NCI-H82 treated with DMSO at 0.1 percent for 48 hours (cell line): ENCODE results near the gene SPRY1.

ENCODE experiments used
- DNase-seq: peaks from one replicate; lab custom pipeline; 2025; ENCODE audit not compliant: unreplicated experiment; lab: John Stamatoyannopoulos, UW

SPRY1 gene

GRCh38 chr4:123396307-123397143 lies at the start of gene SPRY1:
Gene SPRY1 (plus strand): TSS chr4:123396795. CDS start chr4:123401592, 4,797 bp downstream.
- peak; percentile 77 for DNase-seq

- no peak for DNase-seq
Observed at GRCh38 chr4:123346951-123347350, 49.6 kb upstream of the SPRY1 start.

DNA sequence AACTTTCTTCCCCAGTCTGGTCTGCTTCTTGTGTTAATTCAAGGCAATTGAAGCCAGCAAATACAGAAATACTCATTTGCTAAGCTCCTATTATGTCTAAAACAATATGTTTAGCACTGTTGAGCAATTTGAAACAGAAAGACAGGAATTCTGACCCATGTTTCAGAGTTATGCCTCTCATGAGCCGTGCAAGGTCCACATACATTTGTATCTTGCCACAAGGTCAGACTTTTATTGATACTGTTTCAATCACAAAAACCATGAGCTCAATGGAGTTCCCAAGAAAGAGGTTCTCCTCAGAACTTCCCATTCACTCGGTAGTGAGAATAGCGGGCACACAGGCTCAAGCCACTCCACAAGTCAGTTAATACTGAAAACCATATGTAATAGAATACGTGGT lies 47.6 kb upstream of the SPRY1 start:
- no peak for DNase-seq

GRCh38 chr4:123349421-123350190 lies 47.0 kb upstream of the SPRY1 start:
- DNase-seq = no peak

DNA sequence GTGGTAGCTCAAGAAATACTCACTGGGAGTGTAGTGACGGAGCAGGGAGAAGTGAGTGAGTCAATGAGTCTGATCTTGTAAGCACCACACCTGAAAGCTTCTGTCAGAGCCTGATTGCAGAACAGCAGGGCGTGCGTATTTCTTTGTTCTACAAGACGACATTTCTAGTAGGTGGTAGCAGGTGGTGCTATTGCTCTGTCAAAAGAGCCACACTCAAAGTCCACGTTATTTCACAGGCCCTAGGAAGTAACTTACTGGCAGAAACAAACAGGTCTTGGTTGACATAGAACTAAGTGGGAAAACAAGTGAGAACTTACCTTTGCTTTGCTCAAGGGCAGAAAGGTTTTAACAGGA lies 46.4 kb upstream of the SPRY1 start:
- no peak for DNase-seq

DNA sequence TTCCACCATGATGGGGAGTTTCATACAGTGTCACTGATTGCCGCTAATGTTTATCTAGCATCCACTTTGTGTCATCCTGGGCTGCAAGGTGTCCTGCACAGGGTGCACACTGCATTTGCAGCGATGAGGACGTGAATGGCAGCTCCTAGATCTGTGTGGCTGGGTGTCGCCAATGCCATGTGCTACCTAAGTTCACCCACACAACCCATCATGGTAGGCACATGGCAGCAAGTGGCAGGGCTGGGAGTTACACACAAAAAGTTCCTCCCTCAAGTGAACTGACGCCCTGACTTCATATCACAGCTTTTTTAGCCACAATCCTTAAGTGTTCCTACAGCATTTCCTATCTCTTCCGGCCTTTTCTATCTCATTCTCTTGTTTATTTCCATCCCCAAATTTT lies 45.9 kb upstream of the SPRY1 start:
- DNase-seq = no peak

DNA sequence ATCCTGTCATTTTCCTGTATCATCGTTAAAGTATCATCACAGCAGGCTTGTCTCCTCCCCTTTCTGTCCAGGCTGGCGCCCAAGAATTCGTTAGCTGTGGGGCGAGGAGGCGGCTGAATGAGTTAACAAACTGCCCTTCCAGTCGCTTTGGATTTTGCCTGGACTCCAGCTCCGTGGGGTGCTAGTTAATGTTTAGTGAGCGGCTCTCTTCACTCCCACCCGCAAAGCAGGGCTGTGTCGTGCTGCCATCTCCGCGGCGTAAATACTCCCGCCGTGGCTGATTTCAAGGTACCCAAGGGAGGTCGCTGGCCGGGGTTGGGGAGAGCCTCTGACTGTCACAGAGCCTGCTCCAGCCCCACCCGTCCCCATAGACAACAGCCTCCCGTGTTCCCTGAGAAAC lies 44.9 kb upstream of the SPRY1 start:
- DNase-seq = no peak

GRCh38 chr4:123352240-123352945 lies 44.2 kb upstream of the SPRY1 start:
- DNase-seq = no peak

DNA sequence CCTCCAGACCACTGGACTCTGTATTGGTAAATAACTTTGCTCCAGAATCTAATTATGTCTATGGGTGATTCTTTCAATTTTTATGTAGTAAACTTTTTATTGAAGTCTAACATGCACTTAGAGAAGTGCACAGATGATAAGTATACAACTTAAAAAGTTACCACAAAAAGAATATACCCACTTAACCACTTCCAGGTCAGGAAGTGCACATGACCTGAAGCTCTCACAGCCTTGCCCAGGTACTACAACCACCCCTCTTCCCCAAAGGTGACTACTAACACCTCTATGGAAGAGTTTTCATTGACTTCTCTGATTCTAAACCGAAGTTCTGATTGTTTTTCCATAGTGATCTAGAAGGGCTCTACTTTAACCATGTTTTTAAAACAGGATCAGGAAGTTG lies 43.6 kb upstream of the SPRY1 start:
- no peak for DNase-seq

DNA sequence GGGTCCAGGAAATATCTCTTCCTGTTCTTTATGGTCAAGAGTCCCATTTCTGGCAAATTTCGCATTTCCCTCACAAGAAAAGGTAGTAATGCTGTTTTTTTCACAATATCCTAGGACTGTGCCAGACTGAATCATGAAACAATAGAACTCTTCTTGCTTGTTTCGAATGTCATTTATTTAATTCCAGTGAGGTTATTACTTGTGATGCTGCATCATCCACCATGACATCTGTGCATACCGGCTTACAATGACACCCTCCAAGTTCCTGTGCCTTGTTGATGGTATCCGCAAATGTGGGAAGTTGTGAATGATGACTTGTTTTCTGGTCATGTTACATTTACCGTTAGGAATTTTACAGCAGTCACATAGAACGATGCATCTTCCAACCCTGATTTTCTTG lies 42.9 kb upstream of the SPRY1 start:
- DNase-seq = no peak

- no peak for DNase-seq
Observed at GRCh38 chr4:123354701-123355100, 41.9 kb upstream of the SPRY1 start.

DNA sequence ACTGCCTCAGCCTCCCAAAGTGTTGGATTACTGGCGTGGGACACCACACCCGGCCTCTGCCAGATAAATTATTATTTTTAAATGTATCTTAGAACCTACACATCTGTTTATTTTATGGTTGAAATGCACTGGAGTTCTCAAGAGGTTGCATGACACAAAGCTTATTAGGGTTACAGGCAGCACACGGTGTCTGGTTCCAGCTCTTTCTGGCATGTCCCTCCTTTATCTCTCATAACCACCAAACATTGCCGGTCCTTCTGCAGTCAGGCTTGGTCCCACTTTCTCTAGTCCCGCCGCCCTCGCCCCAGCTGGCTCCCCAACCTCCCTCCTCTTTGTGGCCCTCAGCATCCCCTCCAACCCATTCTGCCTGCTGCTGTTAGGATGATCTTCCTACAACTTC lies 39.7 kb upstream of the SPRY1 start:
- DNase-seq = no peak

GRCh38 chr4:123359449-123360315 lies 36.9 kb upstream of the SPRY1 start:
- DNase-seq = no peak

- DNase-seq = no peak
Observed at GRCh38 chr4:123361195-123361861, 35.3 kb upstream of the SPRY1 start.

DNA sequence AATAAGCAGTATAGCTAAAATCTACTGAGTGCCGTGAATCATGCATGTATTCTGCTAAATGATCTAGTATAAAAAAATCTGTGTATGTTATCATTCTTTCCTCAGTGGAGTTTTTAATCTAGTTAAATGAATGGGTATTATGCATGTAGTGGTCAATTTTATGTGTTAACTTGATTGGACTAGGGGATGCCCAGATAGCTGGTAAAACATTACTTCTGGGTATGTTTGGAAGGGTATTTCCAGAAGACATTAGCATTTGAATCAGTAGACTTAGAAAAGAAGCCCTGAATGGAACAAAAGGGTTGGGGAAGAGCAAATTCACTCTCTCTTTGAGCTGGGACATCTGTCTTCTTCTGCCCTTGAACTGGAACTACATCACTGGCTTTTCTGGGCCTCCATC lies 34.5 kb upstream of the SPRY1 start:
- no peak for DNase-seq

DNA sequence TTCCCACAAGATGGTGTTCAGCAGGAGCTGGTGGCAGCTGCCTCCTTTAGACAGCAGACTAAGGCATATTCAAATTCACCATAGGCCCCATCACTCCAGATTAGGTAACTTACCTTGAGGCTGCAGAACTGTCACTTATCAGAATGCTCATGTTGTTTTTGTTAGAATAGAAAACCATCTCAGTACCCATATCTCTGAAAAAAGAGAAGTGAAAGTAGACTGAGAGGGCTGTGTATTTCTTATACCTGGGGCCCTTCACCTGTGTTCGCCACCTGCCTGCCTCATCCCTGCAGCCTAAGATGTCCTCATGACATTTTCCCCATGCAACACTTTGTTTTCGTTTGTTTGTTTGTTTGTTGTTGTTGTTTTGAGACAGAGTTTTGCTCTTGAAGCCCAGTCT lies 32.9 kb upstream of the SPRY1 start:
- no peak for DNase-seq

DNA sequence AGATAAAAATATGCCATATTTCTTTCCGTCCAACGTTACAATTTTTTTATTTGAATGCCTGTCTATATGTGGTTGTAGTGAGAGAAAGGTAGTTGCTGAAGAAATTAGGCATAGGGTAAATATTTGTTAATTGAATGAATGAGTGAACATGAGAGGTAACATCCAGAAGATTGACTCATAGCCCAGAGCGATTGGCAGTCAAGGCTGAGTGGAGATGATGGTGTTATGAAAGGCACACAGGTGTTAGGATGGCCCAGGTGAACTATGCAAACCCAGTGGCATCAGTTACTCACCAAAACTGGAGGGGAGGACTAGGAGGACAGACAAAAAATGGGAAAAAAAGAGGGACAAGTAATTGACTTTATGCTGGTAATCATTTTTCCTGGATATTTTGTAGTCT lies 31.7 kb upstream of the SPRY1 start:
- no peak for DNase-seq

DNA sequence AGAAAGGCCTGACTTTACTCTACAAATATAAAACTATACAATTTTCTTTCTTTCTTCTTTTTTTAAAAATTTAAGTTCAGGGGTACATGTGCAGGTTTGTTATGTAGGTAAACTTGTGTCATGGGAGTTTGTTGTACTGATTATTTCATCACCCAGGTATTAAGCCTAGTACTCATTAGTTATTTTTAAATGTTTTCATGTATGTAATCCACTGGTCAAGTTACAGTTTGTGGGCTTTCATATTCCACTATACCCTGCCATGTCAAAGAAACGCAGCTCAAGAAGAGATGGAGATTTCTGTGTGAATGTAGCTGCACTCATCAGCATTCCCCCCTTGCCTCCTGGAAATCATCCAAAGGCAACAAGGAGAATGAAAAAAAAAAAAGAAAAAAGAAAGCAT lies 31.2 kb upstream of the SPRY1 start:
- no peak for DNase-seq

GRCh38 chr4:123366144-123366748 lies 30.3 kb upstream of the SPRY1 start:
- no peak for DNase-seq

GRCh38 chr4:123378794-123379193 lies 17.8 kb upstream of the SPRY1 start:
- DNase-seq = no peak
